Measurements from ENCODE around the gene PLA2R1.

DNA sequence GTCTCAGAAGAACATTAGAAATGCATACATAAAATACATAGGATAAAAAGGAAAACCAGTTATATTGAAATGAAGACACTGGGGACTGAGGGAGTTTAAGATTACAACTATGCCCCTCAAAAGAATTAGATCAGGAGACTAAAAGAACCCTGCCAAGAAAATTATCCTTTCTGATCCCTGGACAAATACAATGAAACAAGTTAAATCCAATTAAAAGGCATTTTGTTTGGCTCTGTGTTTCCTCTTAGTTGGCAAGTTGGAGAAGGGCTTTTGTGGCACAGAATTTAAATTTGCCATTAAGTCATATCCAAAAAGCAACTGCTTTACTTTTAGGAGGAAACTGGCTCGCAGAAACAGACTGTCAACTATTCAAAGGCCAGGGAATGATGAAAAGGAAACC lies 165.3 kb downstream of the PLA2R1 start:
- TF ChIP-seq, protein P1, sequence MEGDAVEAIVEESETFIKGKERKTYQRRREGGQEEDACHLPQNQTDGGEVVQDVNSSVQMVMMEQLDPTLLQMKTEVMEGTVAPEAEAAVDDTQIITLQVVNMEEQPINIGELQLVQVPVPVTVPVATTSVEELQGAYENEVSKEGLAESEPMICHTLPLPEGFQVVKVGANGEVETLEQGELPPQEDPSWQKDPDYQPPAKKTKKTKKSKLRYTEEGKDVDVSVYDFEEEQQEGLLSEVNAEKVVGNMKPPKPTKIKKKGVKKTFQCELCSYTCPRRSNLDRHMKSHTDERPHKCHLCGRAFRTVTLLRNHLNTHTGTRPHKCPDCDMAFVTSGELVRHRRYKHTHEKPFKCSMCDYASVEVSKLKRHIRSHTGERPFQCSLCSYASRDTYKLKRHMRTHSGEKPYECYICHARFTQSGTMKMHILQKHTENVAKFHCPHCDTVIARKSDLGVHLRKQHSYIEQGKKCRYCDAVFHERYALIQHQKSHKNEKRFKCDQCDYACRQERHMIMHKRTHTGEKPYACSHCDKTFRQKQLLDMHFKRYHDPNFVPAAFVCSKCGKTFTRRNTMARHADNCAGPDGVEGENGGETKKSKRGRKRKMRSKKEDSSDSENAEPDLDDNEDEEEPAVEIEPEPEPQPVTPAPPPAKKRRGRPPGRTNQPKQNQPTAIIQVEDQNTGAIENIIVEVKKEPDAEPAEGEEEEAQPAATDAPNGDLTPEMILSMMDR (IDR thresholded peaks at IDR 0.05) = no peak
- TF ChIP-seq POLR2A (IDR thresholded peaks at IDR 0.05) = no peak

All from thyroid gland (tissue), 4 donors.